NB4 (cell line): ENCODE measurements around the gene ZAP70.

Experiments used
- POLR2A ChIP-seq: IDR thresholded peaks from 2 replicates; pipeline ENCODE4 v1.6.1; 2011; ENCODE audit warnings: mild to moderate bottlenecking; ENCODE audit not compliant: insufficient read length; ENCODE audit errors: extremely low read depth
- TF ChIP-seq, protein P1 (sequence below): IDR thresholded peaks from one replicate; pipeline ENCODE4 v1.5.1; 2012; ENCODE audit warnings: low read depth, low read length

DNA sequence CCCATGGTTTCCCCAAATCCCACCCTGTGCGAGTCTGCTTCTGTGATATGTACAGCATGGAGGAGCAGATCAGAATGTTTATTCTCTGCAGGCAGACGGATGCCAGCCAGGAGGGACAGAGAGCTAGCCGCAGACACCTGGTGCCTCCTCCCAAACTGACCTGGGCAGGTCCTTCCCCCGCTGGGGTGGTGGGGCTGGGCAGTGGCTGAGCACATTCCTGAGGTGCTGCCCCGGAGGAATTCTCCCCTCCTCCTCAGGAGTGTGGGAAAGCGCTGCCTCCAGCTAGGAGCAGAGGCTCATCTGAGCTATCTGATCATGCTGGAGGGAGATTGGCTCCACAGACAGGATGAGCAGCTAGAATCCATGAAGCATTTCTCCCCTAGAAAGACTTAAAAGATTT is 22.2 kb upstream of the ZAP70 start:
- TF ChIP-seq, protein P1, sequence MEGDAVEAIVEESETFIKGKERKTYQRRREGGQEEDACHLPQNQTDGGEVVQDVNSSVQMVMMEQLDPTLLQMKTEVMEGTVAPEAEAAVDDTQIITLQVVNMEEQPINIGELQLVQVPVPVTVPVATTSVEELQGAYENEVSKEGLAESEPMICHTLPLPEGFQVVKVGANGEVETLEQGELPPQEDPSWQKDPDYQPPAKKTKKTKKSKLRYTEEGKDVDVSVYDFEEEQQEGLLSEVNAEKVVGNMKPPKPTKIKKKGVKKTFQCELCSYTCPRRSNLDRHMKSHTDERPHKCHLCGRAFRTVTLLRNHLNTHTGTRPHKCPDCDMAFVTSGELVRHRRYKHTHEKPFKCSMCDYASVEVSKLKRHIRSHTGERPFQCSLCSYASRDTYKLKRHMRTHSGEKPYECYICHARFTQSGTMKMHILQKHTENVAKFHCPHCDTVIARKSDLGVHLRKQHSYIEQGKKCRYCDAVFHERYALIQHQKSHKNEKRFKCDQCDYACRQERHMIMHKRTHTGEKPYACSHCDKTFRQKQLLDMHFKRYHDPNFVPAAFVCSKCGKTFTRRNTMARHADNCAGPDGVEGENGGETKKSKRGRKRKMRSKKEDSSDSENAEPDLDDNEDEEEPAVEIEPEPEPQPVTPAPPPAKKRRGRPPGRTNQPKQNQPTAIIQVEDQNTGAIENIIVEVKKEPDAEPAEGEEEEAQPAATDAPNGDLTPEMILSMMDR, result no peak
- TF ChIP-seq POLR2A, result no peak
